SU-DHL-6 (cell line): ENCODE measurements around the gene TSHB.

Experiments
- EZH2phosphoT487 ChIP-seq: fragments of 200-600 bp; sonication (generic), shearing (Covaris generic); conservative IDR thresholded peaks from 2 replicates; pipeline ENCODE4 v1.6.1; 2018; ENCODE audit warnings: mild to moderate bottlenecking, antibody characterized with exemption, low read length, moderate library complexity, mixed read lengths
- TF ChIP-seq, protein P1 (sequence below): fragments of 200-600 bp; sonication (generic); IDR thresholded peaks from one replicate; pipeline ENCODE4 v1.5.1; 2017; ENCODE audit warnings: antibody characterized with exemption, mild to moderate bottlenecking, low read length, moderate library complexity; ENCODE audit not compliant: insufficient read depth, poor library complexity, severe bottlenecking

DNA sequence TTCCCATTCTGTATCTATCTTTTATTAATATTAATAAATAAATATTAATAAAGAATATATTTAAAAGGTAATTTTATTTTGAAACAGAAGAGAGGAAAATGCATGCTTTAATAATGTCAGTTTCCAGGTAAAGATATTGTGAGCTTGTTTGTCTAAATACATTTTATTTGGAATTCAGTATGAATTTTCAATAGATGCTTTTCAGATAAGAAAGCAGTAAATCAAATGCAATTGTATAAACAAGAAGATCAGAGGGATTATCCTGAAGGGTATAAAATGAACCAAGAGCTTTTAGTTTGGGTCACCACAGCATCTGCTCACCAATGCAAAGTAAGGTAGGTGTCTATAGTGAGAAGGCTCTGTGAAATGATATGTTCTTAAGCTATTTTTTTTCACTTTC lies at the start of gene TSHB:
- TF ChIP-seq, protein P1, sequence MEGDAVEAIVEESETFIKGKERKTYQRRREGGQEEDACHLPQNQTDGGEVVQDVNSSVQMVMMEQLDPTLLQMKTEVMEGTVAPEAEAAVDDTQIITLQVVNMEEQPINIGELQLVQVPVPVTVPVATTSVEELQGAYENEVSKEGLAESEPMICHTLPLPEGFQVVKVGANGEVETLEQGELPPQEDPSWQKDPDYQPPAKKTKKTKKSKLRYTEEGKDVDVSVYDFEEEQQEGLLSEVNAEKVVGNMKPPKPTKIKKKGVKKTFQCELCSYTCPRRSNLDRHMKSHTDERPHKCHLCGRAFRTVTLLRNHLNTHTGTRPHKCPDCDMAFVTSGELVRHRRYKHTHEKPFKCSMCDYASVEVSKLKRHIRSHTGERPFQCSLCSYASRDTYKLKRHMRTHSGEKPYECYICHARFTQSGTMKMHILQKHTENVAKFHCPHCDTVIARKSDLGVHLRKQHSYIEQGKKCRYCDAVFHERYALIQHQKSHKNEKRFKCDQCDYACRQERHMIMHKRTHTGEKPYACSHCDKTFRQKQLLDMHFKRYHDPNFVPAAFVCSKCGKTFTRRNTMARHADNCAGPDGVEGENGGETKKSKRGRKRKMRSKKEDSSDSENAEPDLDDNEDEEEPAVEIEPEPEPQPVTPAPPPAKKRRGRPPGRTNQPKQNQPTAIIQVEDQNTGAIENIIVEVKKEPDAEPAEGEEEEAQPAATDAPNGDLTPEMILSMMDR: no peak
- no peak for TF ChIP-seq EZH2phosphoT487
